ENCODE measurements around the gene NXN. TPM values are rescaled to one million over a fixed set of nuclear protein-coding genes. Genes with fewer than 3 reads are reported as not detected.

The NXN gene
- polyA plus RNA-seq (2011; rRNA removed) (118 and 135 TPM in 2 replicates), polyA minus RNA-seq (2011; rRNA and poly(A)+ RNA removed) (197 and 233 TPM in 2 replicates)

GRCh38 chr17:979539-980405 is at the start of gene NXN:
NXN (minus strand) TSS chr17:979776.
- ChIA-PET POLR2A (interaction anchor here (0.6 to 2.4 kb wide), 10 partner anchors 17 to 429 kb away, joined by 3 to 13 read pairs (median 4); partner anchors contain the start of genes GLOD4, MRM3 and VPS53), CTCF (interaction anchor here (0.5 to 2.4 kb wide), 16 partner anchors 17 to 816 kb away, joined by 3 to 33 read pairs (median 6); partner anchors contain the start of genes GEMIN4, TIMM22 and VPS53)
- DNase-seq (ENCODE audit: low read depth, low spot score): no peak
- H3K27ac ChIP-seq (ENCODE audit: low read depth, low read length): peak within 1 kb of the TSS; percentile 57
- peaks cover 5% of the 10 kb centered on the region; the same call in 1 of the 2 replicates for H3K9me3 ChIP-seq (ENCODE audit: control insufficient read depth, insufficient read depth, low read length)
- 0 out of 2 replicates have a peak, but pooled peaks have one; percentile 25 for TF ChIP-seq CTCF (IDR thresholded peaks at IDR 0.05; ENCODE audit: low read depth, low read length)
- H3K4me3 ChIP-seq (ENCODE audit: low read depth, low read length): peak within 1 kb of the TSS; percentile 86
- no peaks in the 10 kb centered on the region for H3K27me3 ChIP-seq (ENCODE audit: control insufficient read depth, insufficient read depth, low read length)

- Histone ChIP-seq H3K4me3 (ENCODE audit: low read depth, low read length) (no peak overlapping the region), H3K27me3 (ENCODE audit: control insufficient read depth, insufficient read depth, low read length) (no peaks in the 10 kb centered on the region), H3K9me3 (ENCODE audit: control insufficient read depth, insufficient read depth, low read length) (peaks cover 4% of the 10 kb centered on the region; the same call in 1 of the 2 replicates), H3K27ac (ENCODE audit: low read depth, low read length) (no peak overlapping the region)
- POLR2A ChIA-PET: no interaction called here
- no peak for DNase-seq (ENCODE audit: low read depth, low spot score)
- CTCF ChIA-PET: no interaction called here
- no peak for TF ChIP-seq CTCF (IDR thresholded peaks at IDR 0.05; ENCODE audit: low read depth, low read length)
Measured at GRCh38 chr17:1027044-1027443, 47.5 kb upstream of the NXN start.

- Histone ChIP-seq H3K4me3 (ENCODE audit: low read depth, low read length) (no peak overlapping the region), H3K9me3 (ENCODE audit: control insufficient read depth, insufficient read depth, low read length) (peaks cover 4% of the 10 kb centered on the region; the same call in 1 of the 2 replicates), H3K27me3 (ENCODE audit: control insufficient read depth, insufficient read depth, low read length) (no peaks in the 10 kb centered on the region), H3K27ac (ENCODE audit: low read depth, low read length) (no peak overlapping the region)
- POLR2A ChIA-PET: no interaction called here
- CTCF ChIA-PET: no interaction called here
- DNase-seq (ENCODE audit: low read depth, low spot score): no peak
- TF ChIP-seq CTCF (IDR thresholded peaks at IDR 0.05; ENCODE audit: low read depth, low read length): no peak
Measured at GRCh38 chr17:1026599-1026975, 47.0 kb upstream of the NXN start.

- ChIA-PET CTCF (no interaction called here), POLR2A (no interaction called here)
- no peak for TF ChIP-seq CTCF (IDR thresholded peaks at IDR 0.05; ENCODE audit: low read depth, low read length)
- Histone ChIP-seq H3K4me3 (ENCODE audit: low read depth, low read length) (no peak overlapping the region), H3K9me3 (ENCODE audit: control insufficient read depth, insufficient read depth, low read length) (peaks cover 4% of the 10 kb centered on the region; the same call in 1 of the 2 replicates), H3K27me3 (ENCODE audit: control insufficient read depth, insufficient read depth, low read length) (no peaks in the 10 kb centered on the region), H3K27ac (ENCODE audit: low read depth, low read length) (no peak overlapping the region)
- DNase-seq (ENCODE audit: low read depth, low spot score): no peak
Measured at GRCh38 chr17:1025733-1026598, 46.4 kb upstream of the NXN start.
